Neural cell (in vitro differentiated cells): ENCODE results near the gene SOWAHD. TPM values are rescaled to one million over a fixed set of nuclear protein-coding genes. Genes with fewer than 3 reads are reported as not detected.

ENCODE experiments used
- H2AFZ ChIP-seq: fragments of 200-600, 300-800 bp; sonication (generic), shearing (Covaris generic); 2 replicates; pipeline ENCODE4 v1.6.0; 2014; ENCODE audit warnings: low read depth, mild to moderate bottlenecking, antibody characterized with exemption, low read length, moderate library complexity
- H3F3A ChIP-seq: fragments of 200-600 bp; shearing (Covaris generic); 2 replicates; pipeline ENCODE4 v1.6.1; 2016; ENCODE audit warnings: mild to moderate bottlenecking, moderate library complexity, mixed read lengths, antibody characterized with exemption, low read length; ENCODE audit not compliant: insufficient read depth, poor library complexity, severe bottlenecking
- H3K27ac ChIP-seq: fragments of 200-600, 300-800 bp; sonication (generic), shearing (Covaris generic); 2 replicates; pipeline ENCODE4 v1.5.1; 2014; ENCODE audit warnings: mild to moderate bottlenecking, low read length, moderate library complexity
- H3K27me3 ChIP-seq: fragments of 300-800, 200-600 bp; sonication (generic), shearing (Covaris generic); 2 replicates; pipeline ENCODE4 v1.6.0; 2014; ENCODE audit warnings: mild to moderate bottlenecking, low read depth, low read length, moderate library complexity; ENCODE audit not compliant: insufficient read depth
- H3K36me3 ChIP-seq: fragments of 300-800, 200-600 bp; sonication (generic), shearing (Covaris generic); 2 replicates; pipeline ENCODE4 v1.5.1; 2014; ENCODE audit warnings: mild to moderate bottlenecking, antibody characterized with exemption, low read length, moderate library complexity; ENCODE audit not compliant: insufficient read depth
- H3K4me2 ChIP-seq: fragments of 300-800, 200-600 bp; sonication (generic), shearing (Covaris generic); 2 replicates; pipeline ENCODE4 v1.6.0; 2014; ENCODE audit warnings: mild to moderate bottlenecking, low read length
- H3K4me3 ChIP-seq: fragments of 300-800, 200-600 bp; sonication (generic), shearing (Covaris generic); 2 replicates; pipeline ENCODE4 v1.5.1; 2014; ENCODE audit warnings: mild to moderate bottlenecking, low read length, moderate library complexity
- H3K79me2 ChIP-seq: fragments of 200-600 bp; shearing (Covaris generic); replicated peaks from 2 replicates; pipeline ENCODE4 v1.6.0; 2014; ENCODE audit warnings: mild to moderate bottlenecking, low read length, moderate library complexity; ENCODE audit not compliant: insufficient read depth
- H3K9ac ChIP-seq: fragments of 300-800, 200-600 bp; sonication (generic), shearing (Covaris generic); 2 replicates; pipeline ENCODE4 v1.6.1; 2016; ENCODE audit warnings: mild to moderate bottlenecking, low read length, mixed read lengths
- H3K9me2 ChIP-seq: fragments of 200-600 bp; shearing (Covaris generic); 2 replicates; pipeline ENCODE4 v1.6.1; 2016; ENCODE audit warnings: mild to moderate bottlenecking, low read length, mixed read lengths; ENCODE audit not compliant: insufficient read depth
- H3K9me3 ChIP-seq: fragments of 200-600, 300-800 bp; sonication (generic), shearing (Covaris generic); 2 replicates; pipeline ENCODE4 v1.6.1; 2016; ENCODE audit warnings: mild to moderate bottlenecking, mixed run types, low read length, moderate library complexity, mixed read lengths
- H4K20me1 ChIP-seq: fragments of 200-600 bp; shearing (Covaris generic); 2 replicates; pipeline ENCODE4 v1.6.1; 2016; ENCODE audit warnings: mild to moderate bottlenecking, mixed run types; ENCODE audit not compliant: insufficient read depth
- EP300 ChIP-seq: fragments of 450-650 bp; conservative IDR thresholded peaks from 2 replicates; pipeline ENCODE4 v1.6.1; 2014; ENCODE audit warnings: antibody characterized with exemption, mild to moderate bottlenecking, moderate library complexity; ENCODE audit not compliant: poor library complexity, severe bottlenecking
- EZH2 ChIP-seq: fragments of 200-600, 300-800 bp; shearing (Covaris generic), sonication (generic); IDR thresholded peaks from 2 replicates; pipeline ENCODE4 v1.6.1; 2014; ENCODE audit warnings: antibody characterized with exemption, low read length, borderline replicate concordance, mild to moderate bottlenecking; ENCODE audit not compliant: insufficient read depth, poor library complexity, severe bottlenecking
- MXI1 ChIP-seq: fragments of 450-650 bp; conservative IDR thresholded peaks from 2 replicates; pipeline ENCODE4 v1.6.1; 2014; ENCODE audit warnings: antibody characterized with exemption, mild to moderate bottlenecking; ENCODE audit not compliant: poor library complexity, severe bottlenecking
- POLR2AphosphoS5 ChIP-seq: IDR thresholded peaks from 2 replicates; pipeline ENCODE4 v1.6.1; 2012
- RAD21 ChIP-seq: fragments of 450-650 bp; conservative IDR thresholded peaks from 2 replicates; pipeline ENCODE4 v1.6.1; 2014; ENCODE audit warnings: antibody characterized with exemption, mild to moderate bottlenecking, moderate library complexity
- SMC3 ChIP-seq: fragments of 450-650 bp; conservative IDR thresholded peaks from 2 replicates; pipeline ENCODE4 v1.6.1; 2014; ENCODE audit warnings: antibody characterized with exemption, mild to moderate bottlenecking, moderate library complexity; ENCODE audit not compliant: poor library complexity
- TAF1 ChIP-seq: IDR thresholded peaks from 2 replicates; pipeline ENCODE4 v1.6.1; 2012; ENCODE audit warnings: low read depth
- polyA plus RNA-seq: library from polyadenylated mRNA; depleted of rRNA; stranded (reverse); fragments of >200 nt; gene quantifications from 2 replicates; pipeline ENCODE4 v1.2.3, GENCODE V29; 2014
- TF ChIP-seq, protein P1 (sequence below): IDR thresholded peaks from 2 replicates; pipeline ENCODE4 v1.6.1; 2012; ENCODE audit warnings: borderline replicate concordance
- TF ChIP-seq, protein P2 (sequence below): fragments of 450-650 bp; IDR thresholded peaks from 2 replicates; pipeline ENCODE4 v1.5.1; 2014; ENCODE audit warnings: antibody characterized with exemption, mild to moderate bottlenecking, moderate library complexity; ENCODE audit not compliant: poor library complexity, severe bottlenecking

SOWAHD gene
- polyA plus RNA-seq, 1 donor from 2014 or later: not detected

DNA sequence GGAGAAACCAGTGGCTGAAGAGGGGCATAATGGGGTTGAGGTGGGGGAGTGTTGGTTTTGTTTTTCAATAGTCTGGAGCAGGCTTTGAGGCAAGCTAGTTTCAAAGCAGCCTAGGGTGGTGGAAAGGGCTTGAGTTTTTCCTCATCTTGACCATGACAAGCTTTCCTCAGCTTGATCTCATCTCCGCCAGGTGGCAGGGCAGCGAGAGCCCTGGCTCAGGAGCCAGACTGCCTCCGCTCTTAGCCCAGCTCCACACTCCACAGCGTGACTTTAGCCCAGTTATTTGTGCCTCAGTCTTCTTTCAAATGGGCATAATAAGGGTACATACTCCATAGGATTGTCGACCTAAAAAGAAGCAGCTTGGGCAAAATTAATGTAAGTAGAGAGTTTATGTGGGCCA is 29.9 kb upstream of the SOWAHD start:
- H3F3A ChIP-seq: no peaks in the 10 kb centered on the region
- H3K79me2 ChIP-seq: no peaks in the 10 kb centered on the region
- no peak overlapping the region for H3K9ac ChIP-seq
- H4K20me1 ChIP-seq: no peaks in the 10 kb centered on the region
- no peaks in the 10 kb centered on the region for H3K9me2 ChIP-seq
- no peaks in the 10 kb centered on the region for H3K36me3 ChIP-seq
- H3K27me3 ChIP-seq: no peaks in the 10 kb centered on the region
- H3K4me2 ChIP-seq: no peak overlapping the region
- TF ChIP-seq EP300 (no peak), TAF1 (no peak), MXI1 (no peak), RAD21 (no peak), POLR2AphosphoS5 (no peak), SMC3 (no peak)
- TF ChIP-seq, protein P1, sequence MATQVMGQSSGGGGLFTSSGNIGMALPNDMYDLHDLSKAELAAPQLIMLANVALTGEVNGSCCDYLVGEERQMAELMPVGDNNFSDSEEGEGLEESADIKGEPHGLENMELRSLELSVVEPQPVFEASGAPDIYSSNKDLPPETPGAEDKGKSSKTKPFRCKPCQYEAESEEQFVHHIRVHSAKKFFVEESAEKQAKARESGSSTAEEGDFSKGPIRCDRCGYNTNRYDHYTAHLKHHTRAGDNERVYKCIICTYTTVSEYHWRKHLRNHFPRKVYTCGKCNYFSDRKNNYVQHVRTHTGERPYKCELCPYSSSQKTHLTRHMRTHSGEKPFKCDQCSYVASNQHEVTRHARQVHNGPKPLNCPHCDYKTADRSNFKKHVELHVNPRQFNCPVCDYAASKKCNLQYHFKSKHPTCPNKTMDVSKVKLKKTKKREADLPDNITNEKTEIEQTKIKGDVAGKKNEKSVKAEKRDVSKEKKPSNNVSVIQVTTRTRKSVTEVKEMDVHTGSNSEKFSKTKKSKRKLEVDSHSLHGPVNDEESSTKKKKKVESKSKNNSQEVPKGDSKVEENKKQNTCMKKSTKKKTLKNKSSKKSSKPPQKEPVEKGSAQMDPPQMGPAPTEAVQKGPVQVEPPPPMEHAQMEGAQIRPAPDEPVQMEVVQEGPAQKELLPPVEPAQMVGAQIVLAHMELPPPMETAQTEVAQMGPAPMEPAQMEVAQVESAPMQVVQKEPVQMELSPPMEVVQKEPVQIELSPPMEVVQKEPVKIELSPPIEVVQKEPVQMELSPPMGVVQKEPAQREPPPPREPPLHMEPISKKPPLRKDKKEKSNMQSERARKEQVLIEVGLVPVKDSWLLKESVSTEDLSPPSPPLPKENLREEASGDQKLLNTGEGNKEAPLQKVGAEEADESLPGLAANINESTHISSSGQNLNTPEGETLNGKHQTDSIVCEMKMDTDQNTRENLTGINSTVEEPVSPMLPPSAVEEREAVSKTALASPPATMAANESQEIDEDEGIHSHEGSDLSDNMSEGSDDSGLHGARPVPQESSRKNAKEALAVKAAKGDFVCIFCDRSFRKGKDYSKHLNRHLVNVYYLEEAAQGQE: no peak
- TF ChIP-seq, protein P2, sequence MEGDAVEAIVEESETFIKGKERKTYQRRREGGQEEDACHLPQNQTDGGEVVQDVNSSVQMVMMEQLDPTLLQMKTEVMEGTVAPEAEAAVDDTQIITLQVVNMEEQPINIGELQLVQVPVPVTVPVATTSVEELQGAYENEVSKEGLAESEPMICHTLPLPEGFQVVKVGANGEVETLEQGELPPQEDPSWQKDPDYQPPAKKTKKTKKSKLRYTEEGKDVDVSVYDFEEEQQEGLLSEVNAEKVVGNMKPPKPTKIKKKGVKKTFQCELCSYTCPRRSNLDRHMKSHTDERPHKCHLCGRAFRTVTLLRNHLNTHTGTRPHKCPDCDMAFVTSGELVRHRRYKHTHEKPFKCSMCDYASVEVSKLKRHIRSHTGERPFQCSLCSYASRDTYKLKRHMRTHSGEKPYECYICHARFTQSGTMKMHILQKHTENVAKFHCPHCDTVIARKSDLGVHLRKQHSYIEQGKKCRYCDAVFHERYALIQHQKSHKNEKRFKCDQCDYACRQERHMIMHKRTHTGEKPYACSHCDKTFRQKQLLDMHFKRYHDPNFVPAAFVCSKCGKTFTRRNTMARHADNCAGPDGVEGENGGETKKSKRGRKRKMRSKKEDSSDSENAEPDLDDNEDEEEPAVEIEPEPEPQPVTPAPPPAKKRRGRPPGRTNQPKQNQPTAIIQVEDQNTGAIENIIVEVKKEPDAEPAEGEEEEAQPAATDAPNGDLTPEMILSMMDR: no peak
- H3K9me3 ChIP-seq: no peaks in the 10 kb centered on the region
- no peak overlapping the region for H3K27ac ChIP-seq
- H3K4me3 ChIP-seq: no peak overlapping the region
- H2AFZ ChIP-seq: no peak overlapping the region

DNA sequence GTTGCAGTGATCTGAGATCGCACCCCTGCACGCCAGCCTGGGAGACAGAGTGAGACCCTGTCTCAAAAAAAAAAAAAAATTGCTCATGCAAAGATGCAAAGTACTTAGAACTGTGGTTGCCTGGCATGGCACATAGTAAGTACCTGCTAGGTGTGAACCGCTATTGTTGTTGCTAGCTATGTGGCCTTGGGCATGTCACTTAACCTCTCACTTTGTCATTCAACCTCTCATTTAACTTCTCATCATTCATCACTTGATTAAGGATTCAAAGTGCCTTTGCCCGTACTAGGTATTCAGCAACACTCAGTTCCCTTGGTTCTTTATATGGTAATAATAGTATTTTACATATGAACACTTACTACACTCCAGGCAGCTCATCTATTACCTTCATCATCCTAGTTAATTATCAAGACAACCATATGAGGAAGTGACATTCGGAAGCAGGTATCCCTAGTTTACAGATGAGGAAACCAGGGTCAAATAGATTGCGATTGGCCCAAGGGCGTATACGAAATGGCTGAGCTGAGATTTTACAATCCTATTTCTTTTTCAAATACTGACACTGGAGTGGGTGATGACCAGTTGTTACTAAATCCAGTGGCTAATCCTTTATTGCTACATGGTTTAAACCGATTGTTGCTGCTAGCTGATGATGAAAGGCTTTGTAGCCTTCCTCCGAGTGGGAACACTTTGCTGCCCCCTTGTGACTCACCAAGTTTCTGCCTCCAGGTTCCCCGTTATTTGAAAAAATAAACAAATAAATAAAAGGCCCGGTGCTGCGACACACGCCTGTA is 28.8 kb upstream of the SOWAHD start:
- no peaks in the 10 kb centered on the region for H3K36me3 ChIP-seq
- H3K79me2 ChIP-seq: no peaks in the 10 kb centered on the region
- no peak overlapping the region for H2AFZ ChIP-seq
- H3F3A ChIP-seq: no peaks in the 10 kb centered on the region
- H3K4me2 ChIP-seq: no peak overlapping the region
- no peak overlapping the region for H3K4me3 ChIP-seq
- no peaks in the 10 kb centered on the region for H3K9me2 ChIP-seq
- H4K20me1 ChIP-seq: no peaks in the 10 kb centered on the region
- no peaks in the 10 kb centered on the region for H3K27me3 ChIP-seq
- no peak overlapping the region for H3K9ac ChIP-seq
- TF ChIP-seq POLR2AphosphoS5: no peak
- TF ChIP-seq, protein P1: no peak
- TF ChIP-seq TAF1: no peak
- no peak for TF ChIP-seq MXI1
- TF ChIP-seq, protein P2: peak; percentile 57
- TF ChIP-seq EP300: no peak
- peak; percentile 59 for TF ChIP-seq RAD21
- peak; percentile 55 for TF ChIP-seq SMC3
- TF ChIP-seq EZH2: no peak
- no peak overlapping the region for H3K27ac ChIP-seq
- H3K9me3 ChIP-seq: no peaks in the 10 kb centered on the region
